GDM1 (cell line): ENCODE results near the gene CALCOCO2.
"Not testable (repeated sequence)": the region's sequence is repeated elsewhere in the genome, so short reads cannot be mapped to it uniquely, and the experiment has no call there.

Experiments used
- DNase-seq: peaks from one replicate; lab custom pipeline; 2025; lab: John Stamatoyannopoulos, UW

Gene CALCOCO2

GRCh38 chr17:48825446-48826381, 5.1 kb upstream of the CALCOCO2 start:
- DNase-seq, result no peak

- no peak for DNase-seq
Observed at GRCh38 chr17:48831549-48831883, 681 bp downstream of the CALCOCO2 start.

- DNase-seq, result no peak
Observed at GRCh38 chr17:48834973-48835372, 4.1 kb downstream of the CALCOCO2 start.

GRCh38 chr17:48835971-48836370, 5.1 kb downstream of the CALCOCO2 start:
- no peak for DNase-seq

GRCh38 chr17:48837458-48837857, 6.6 kb downstream of the CALCOCO2 start:
- peak; percentile 40 for DNase-seq

GRCh38 chr17:48840441-48840840, 9.6 kb downstream of the CALCOCO2 start:
- DNase-seq, result no peak

GRCh38 chr17:48841395-48841831, 10.6 kb downstream of the CALCOCO2 start:
- peak; percentile 46 for DNase-seq

- no peak for DNase-seq
Observed at GRCh38 chr17:48842746-48843145, 11.9 kb downstream of the CALCOCO2 start.

GRCh38 chr17:48843187-48843900, 12.5 kb downstream of the CALCOCO2 start:
- no peak for DNase-seq

GRCh38 chr17:48850792-48851323, 20.0 kb downstream of the CALCOCO2 start:
- DNase-seq, result no peak

GRCh38 chr17:48854774-48855476, 24.1 kb downstream of the CALCOCO2 start:
- no peak for DNase-seq

- no peak for DNase-seq
Observed at GRCh38 chr17:48856122-48856821, 25.4 kb downstream of the CALCOCO2 start.

GRCh38 chr17:48860034-48860433, 29.2 kb downstream of the CALCOCO2 start:
- no peak for DNase-seq

- no peak for DNase-seq
Observed at GRCh38 chr17:48860456-48860855, 29.6 kb downstream of the CALCOCO2 start.

GRCh38 chr17:48868916-48869500, 38.2 kb downstream of the CALCOCO2 start:
- DNase-seq, result no peak

GRCh38 chr17:48869821-48870318, 39.0 kb downstream of the CALCOCO2 start:
- DNase-seq, result no peak

GRCh38 chr17:48871035-48871550, 40.3 kb downstream of the CALCOCO2 start:
- no peak for DNase-seq

GRCh38 chr17:48871551-48872351, 40.9 kb downstream of the CALCOCO2 start:
- no peak for DNase-seq

GRCh38 chr17:48872409-48872808, 41.6 kb downstream of the CALCOCO2 start:
- not testable (repeated sequence) for DNase-seq

GRCh38 chr17:48873209-48873608, 42.4 kb downstream of the CALCOCO2 start:
- DNase-seq, result no peak
